ENCODE measurements around the gene NINJ2.

The NINJ2 gene

GRCh38 chr12:650983-651382 is 12.3 kb downstream of the NINJ2 start:
- no peaks in the 10 kb centered on the region for H3K27me3 ChIP-seq (ENCODE audit: insufficient read depth, low read length, poor library complexity, severe bottlenecking)
- no peaks in the 10 kb centered on the region for H4K20me1 ChIP-seq (ENCODE audit: insufficient read depth, low read length, poor library complexity, severe bottlenecking)
- peaks cover 10% of the 10 kb centered on the region for H3K4me1 ChIP-seq (ENCODE audit: insufficient read depth, low read length, poor library complexity, severe bottlenecking)
- H3K79me2 ChIP-seq (ENCODE audit: insufficient read depth, low read length), result no peaks in the 10 kb centered on the region
- H3K4me3 ChIP-seq (ENCODE audit: low read length, poor library complexity, severe bottlenecking), result no peak overlapping the region
- TF ChIP-seq, protein P1, sequence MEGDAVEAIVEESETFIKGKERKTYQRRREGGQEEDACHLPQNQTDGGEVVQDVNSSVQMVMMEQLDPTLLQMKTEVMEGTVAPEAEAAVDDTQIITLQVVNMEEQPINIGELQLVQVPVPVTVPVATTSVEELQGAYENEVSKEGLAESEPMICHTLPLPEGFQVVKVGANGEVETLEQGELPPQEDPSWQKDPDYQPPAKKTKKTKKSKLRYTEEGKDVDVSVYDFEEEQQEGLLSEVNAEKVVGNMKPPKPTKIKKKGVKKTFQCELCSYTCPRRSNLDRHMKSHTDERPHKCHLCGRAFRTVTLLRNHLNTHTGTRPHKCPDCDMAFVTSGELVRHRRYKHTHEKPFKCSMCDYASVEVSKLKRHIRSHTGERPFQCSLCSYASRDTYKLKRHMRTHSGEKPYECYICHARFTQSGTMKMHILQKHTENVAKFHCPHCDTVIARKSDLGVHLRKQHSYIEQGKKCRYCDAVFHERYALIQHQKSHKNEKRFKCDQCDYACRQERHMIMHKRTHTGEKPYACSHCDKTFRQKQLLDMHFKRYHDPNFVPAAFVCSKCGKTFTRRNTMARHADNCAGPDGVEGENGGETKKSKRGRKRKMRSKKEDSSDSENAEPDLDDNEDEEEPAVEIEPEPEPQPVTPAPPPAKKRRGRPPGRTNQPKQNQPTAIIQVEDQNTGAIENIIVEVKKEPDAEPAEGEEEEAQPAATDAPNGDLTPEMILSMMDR (conservative IDR thresholded peaks at IDR 0.05; ENCODE audit: low read length), result peak; percentile 54
- TF ChIP-seq EZH2phosphoT487 (IDR thresholded peaks at IDR 0.05; ENCODE audit: borderline replicate concordance), result no peak
- H3K4me2 ChIP-seq (ENCODE audit: low read depth, low read length, poor library complexity, severe bottlenecking), result no peak overlapping the region
- H3K9me2 ChIP-seq (replicated peaks; ENCODE audit: low read depth, low read length), result no peaks in the 10 kb centered on the region
- no peak overlapping the region for H2AFZ ChIP-seq (ENCODE audit: low read length)
- H3F3A ChIP-seq (ENCODE audit: low read depth), result no peaks in the 10 kb centered on the region
- H3K9me3 ChIP-seq (ENCODE audit: insufficient read depth, low read depth, low read length), result no peaks in the 10 kb centered on the region
- no peaks in the 10 kb centered on the region for H3K36me3 ChIP-seq (ENCODE audit: insufficient read depth, low read length)
- no peak overlapping the region for H3K9ac ChIP-seq (ENCODE audit: low read depth, low read length, poor library complexity, severe bottlenecking)

DNA sequence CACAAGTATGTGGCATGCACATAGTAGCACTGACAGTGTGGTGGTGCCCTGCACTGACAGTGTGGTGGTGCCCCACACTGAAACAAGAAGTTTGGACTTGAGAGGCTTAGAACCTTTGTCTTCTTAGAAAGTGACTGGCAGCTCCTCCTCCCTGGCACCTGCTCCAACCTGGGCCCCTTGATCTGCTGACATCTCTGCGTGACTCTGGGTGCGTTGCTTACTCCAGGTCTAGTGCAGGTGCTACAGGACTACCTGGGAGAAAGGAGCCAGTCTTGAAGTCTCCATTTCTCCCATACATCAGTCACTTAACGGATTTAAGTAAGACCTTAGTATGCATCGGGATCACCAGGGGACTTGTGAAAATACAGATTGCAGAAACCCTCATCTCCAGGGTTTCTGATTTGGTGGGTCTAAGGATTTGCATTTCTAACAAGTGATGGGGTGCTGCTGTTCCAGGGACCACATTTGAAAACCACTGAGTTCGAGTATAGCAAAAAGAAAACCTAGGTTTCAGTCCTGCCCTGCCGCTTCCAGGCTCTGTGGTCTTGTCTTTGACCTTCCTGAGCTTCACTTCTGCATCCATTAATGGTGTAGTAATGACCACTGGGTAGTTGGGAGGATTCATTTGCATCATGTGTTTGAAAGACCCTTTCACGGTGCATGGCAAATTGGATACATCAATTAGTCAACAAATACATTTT is 15.7 kb downstream of the NINJ2 start:
- no peaks in the 10 kb centered on the region for H4K20me1 ChIP-seq (ENCODE audit: insufficient read depth, low read length, poor library complexity, severe bottlenecking)
- H3K36me3 ChIP-seq (ENCODE audit: insufficient read depth, low read length), result no peaks in the 10 kb centered on the region
- no peak overlapping the region for H2AFZ ChIP-seq (ENCODE audit: low read length)
- no peak for TF ChIP-seq EZH2phosphoT487 (IDR thresholded peaks at IDR 0.05; ENCODE audit: borderline replicate concordance)
- TF ChIP-seq, protein P1 (conservative IDR thresholded peaks at IDR 0.05; ENCODE audit: low read length), result no peak
- peaks cover 35% of the 10 kb centered on the region for H3K4me1 ChIP-seq (ENCODE audit: insufficient read depth, low read length, poor library complexity, severe bottlenecking)
- H3K9me3 ChIP-seq (ENCODE audit: insufficient read depth, low read depth, low read length), result no peaks in the 10 kb centered on the region
- H3K4me2 ChIP-seq (ENCODE audit: low read depth, low read length, poor library complexity, severe bottlenecking), result no peak overlapping the region
- H3K4me3 ChIP-seq (ENCODE audit: low read length, poor library complexity, severe bottlenecking), result no peak overlapping the region
- H3F3A ChIP-seq (ENCODE audit: low read depth), result no peaks in the 10 kb centered on the region
- no peaks in the 10 kb centered on the region for H3K9me2 ChIP-seq (replicated peaks; ENCODE audit: low read depth, low read length)
- H3K9ac ChIP-seq (ENCODE audit: low read depth, low read length, poor library complexity, severe bottlenecking), result no peak overlapping the region
- H3K27me3 ChIP-seq (ENCODE audit: insufficient read depth, low read length, poor library complexity, severe bottlenecking), result no peaks in the 10 kb centered on the region
- H3K79me2 ChIP-seq (ENCODE audit: insufficient read depth, low read length), result peaks cover 22% of the 10 kb centered on the region

DNA sequence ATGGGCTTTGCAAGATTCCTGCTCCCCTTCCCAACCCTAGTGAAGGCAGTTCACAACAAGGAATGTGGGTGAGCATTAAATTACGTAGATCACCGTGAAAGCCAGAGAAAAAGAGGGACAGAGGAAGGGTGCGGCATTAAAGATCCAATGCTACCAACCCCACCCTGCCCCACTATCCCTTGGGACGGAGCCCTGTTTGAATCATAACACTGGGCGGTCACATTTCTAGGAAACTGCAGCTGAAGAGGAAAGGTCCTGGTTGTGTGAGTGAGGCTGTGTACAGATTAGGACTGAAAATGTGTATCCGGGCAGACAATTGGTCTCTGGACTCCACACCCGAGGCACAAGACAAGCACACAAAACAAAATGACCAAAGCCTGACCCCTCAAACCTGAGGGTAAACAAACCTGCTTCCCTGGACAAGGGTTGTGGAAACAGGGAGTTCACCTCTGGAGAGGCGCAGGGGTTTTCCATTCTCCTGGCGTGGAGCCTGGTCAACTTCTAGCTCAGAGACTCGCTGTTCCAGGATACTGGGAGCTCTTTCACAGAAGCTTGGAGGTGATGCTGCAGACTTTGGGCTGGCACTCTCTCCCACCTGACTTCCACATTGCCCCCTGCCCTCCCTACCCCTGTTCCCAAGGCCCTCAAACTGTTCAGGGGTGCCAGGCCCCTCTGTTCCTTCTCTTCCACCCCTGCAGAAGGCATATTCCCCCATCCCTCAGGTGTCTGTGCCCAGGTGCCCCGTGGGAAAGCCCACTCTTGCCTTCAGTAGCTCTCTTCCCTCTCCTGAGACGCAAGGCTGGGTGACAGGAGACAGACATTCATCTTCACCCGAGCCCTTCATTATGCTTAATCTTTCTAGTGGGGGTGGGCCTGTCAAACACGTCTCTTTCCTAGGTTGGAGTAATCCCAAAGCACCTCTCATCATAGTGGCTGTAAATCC is 16.5 kb downstream of the NINJ2 start:
- no peak overlapping the region for H3K9ac ChIP-seq (ENCODE audit: low read depth, low read length, poor library complexity, severe bottlenecking)
- H3F3A ChIP-seq (ENCODE audit: low read depth), result no peaks in the 10 kb centered on the region
- H3K9me3 ChIP-seq (ENCODE audit: insufficient read depth, low read depth, low read length), result no peaks in the 10 kb centered on the region
- H3K4me2 ChIP-seq (ENCODE audit: low read depth, low read length, poor library complexity, severe bottlenecking), result no peak overlapping the region
- H2AFZ ChIP-seq (ENCODE audit: low read length), result no peak overlapping the region
- peaks cover 27% of the 10 kb centered on the region for H3K79me2 ChIP-seq (ENCODE audit: insufficient read depth, low read length)
- no peaks in the 10 kb centered on the region for H3K36me3 ChIP-seq (ENCODE audit: insufficient read depth, low read length)
- no peak for TF ChIP-seq EZH2phosphoT487 (IDR thresholded peaks at IDR 0.05; ENCODE audit: borderline replicate concordance)
- TF ChIP-seq, protein P1 (conservative IDR thresholded peaks at IDR 0.05; ENCODE audit: low read length), result no peak
- no peaks in the 10 kb centered on the region for H4K20me1 ChIP-seq (ENCODE audit: insufficient read depth, low read length, poor library complexity, severe bottlenecking)
- H3K4me3 ChIP-seq (ENCODE audit: low read length, poor library complexity, severe bottlenecking), result no peak overlapping the region
- H3K9me2 ChIP-seq (replicated peaks; ENCODE audit: low read depth, low read length), result no peaks in the 10 kb centered on the region
- no peaks in the 10 kb centered on the region for H3K27me3 ChIP-seq (ENCODE audit: insufficient read depth, low read length, poor library complexity, severe bottlenecking)
- peaks cover 42% of the 10 kb centered on the region for H3K4me1 ChIP-seq (ENCODE audit: insufficient read depth, low read length, poor library complexity, severe bottlenecking)
